GM12801 (cell line): ENCODE measurements around the gene OSBPL7.

Experiments
- CTCF ChIP-seq: IDR thresholded peaks from one replicate; pipeline ENCODE4 v1.5.1; 2011; ENCODE audit warnings: control low read depth; ENCODE audit not compliant: insufficient read length; ENCODE audit errors: extremely low read depth

OSBPL7 gene

GRCh38 chr17:47791025-47791424 lies 30.6 kb downstream of the OSBPL7 start:
- TF ChIP-seq CTCF: no peak

DNA sequence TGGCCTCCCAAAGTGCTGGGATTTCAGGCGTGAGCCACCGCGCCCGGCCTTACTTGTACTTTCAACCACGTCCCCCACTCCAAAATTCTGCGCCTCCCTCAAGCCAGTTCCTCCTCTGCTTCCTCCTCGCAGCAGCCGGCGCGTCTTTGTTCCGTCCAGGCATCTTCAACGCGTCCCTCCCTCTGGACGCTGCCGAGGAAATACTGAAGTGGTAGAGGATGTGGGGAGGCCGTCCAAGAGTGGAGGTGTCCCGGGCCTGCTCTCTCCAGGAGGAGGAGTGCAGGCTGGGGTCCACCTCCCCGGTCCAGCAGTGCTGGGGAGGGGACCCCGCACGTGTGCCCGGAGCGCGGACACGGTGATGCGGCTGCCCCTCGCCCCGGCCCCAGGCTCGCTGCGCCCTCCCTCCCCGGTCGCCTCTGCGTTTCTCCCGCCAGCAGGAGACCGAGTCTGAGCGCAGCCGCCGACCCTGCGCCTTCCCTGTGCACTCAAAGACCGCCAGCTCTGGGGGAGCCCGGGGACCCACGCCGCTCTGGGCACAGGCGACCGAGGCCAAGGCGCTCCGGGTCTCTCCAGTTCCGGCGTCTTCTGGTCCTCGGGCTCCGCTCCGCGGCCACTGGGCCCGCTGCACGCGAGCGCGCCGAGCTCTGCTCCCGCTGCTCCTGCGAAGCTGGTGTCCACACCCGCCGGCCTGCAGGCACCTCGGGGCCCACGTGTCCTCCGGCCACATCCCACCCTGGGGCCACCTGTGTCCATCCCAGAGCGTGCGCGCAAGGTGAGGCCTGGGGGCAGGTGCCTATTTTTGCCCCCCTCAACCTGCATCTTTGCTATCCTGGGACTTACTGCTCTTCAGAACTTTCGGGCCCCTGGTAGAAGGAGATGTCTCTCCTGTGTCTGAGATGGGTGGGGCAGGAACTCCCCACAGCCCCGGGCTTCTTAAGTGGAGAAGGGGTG lies 31.7 kb downstream of the OSBPL7 start:
- TF ChIP-seq CTCF: no peak

DNA sequence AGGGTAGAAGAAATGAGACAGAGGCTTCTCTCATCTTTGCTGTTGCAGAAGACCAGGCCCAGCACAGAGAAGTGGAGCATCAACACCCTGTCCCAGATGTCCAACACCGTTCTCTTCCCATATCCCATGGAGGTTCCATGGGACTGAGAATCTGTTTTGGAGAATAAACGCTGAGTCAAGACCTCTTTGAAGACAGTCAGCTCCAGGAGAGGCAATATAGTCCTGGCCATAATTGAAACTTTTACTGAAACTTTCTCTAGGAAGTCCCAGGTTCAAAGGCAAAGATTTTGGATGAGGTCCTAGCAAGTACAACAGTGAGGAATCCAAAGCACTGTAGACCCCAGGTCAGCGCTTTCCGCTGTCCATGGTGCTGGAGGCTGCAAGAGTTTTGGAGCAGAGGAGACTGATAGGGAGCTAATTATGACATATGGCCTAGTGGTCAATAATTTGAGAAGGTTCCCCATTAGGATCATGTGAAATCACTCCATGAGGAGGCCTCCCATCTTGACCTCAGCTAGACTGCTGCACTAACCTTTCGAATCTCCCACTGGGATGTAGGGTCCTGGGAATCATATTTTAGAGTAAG lies 36.0 kb downstream of the OSBPL7 start:
- TF ChIP-seq CTCF: no peak

- no peak for TF ChIP-seq CTCF
Observed at GRCh38 chr17:47781397-47781796, 40.2 kb downstream of the OSBPL7 start.

GRCh38 chr17:47778184-47778635 lies 43.4 kb downstream of the OSBPL7 start:
- no peak for TF ChIP-seq CTCF

- TF ChIP-seq CTCF: peak; percentile 18
Observed at GRCh38 chr17:47776330-47777197, 45.0 kb downstream of the OSBPL7 start.
